Measurements from ENCODE around the gene BNIPL.

GRCh38 chr1:151009674-151010345 is 26.6 kb upstream of the BNIPL start:
- TF ChIP-seq, protein P1, sequence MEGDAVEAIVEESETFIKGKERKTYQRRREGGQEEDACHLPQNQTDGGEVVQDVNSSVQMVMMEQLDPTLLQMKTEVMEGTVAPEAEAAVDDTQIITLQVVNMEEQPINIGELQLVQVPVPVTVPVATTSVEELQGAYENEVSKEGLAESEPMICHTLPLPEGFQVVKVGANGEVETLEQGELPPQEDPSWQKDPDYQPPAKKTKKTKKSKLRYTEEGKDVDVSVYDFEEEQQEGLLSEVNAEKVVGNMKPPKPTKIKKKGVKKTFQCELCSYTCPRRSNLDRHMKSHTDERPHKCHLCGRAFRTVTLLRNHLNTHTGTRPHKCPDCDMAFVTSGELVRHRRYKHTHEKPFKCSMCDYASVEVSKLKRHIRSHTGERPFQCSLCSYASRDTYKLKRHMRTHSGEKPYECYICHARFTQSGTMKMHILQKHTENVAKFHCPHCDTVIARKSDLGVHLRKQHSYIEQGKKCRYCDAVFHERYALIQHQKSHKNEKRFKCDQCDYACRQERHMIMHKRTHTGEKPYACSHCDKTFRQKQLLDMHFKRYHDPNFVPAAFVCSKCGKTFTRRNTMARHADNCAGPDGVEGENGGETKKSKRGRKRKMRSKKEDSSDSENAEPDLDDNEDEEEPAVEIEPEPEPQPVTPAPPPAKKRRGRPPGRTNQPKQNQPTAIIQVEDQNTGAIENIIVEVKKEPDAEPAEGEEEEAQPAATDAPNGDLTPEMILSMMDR (IDR thresholded peaks at IDR 0.05; ENCODE audit: low read length): no peak
- no peak for TF ChIP-seq EZH2 (IDR thresholded peaks at IDR 0.05; ENCODE audit: borderline replicate concordance, low read length)

Data from OCI-LY1 (cell line).